Endothelial cell of umbilical vein (primary cell): Measurements from ENCODE around the gene OCIAD2. TPM values are rescaled to one million over a fixed set of nuclear protein-coding genes. Genes with fewer than 3 reads are reported as not detected.

ENCODE experiments used
- BruUV-seq: library from RNA; stranded (reverse); fragments of 400-500 nt; replicated peaks from 2 replicates; lab custom pipeline; 2021; lab: Mats Ljungman, UMichigan
- CTCF ChIA-PET: fragments of 300-600, 350-600 bp; sonication (Branson Sonifier 250); formaldehyde crosslinking; loops from one replicate; lab custom pipeline; 2021; ENCODE audit warnings: antibody characterized with exemption, inconsistent platforms; lab: Charles Lee
- POLR2A ChIA-PET: fragments of 300-600, 350-600 bp; sonication (Branson Sonifier 250); formaldehyde crosslinking; loops from one replicate; lab custom pipeline; 2021; ENCODE audit warnings: antibody characterized with exemption, inconsistent platforms; lab: Charles Lee
- DNase-seq: peaks from one replicate; pipeline ENCODE4 v3.0.0-alpha.2; 2011; ENCODE audit warnings: low read depth, low spot score
- FAIRE-seq: peaks from 2 replicates; lab custom pipeline; 2011; peaks lifted over from hg19 to GRCh38; lab: Jason Lieb, UNC
- H2AFZ ChIP-seq: 2 replicates; pipeline ENCODE4 v1.6.0; 2012; ENCODE audit warnings: low read depth, low read length, control low read depth, inconsistent platforms
- H3K27ac ChIP-seq: 2 replicates; pipeline ENCODE4 v1.5.1; 2011; ENCODE audit warnings: low read depth, mild to moderate bottlenecking, control low read depth, low read length, moderate library complexity; ENCODE audit not compliant: insufficient read depth
- H3K27me3 ChIP-seq, 2 experiments: 2 replicates each; pipeline versions ENCODE4 v1.6.0 to v1.6.1; 2011; ENCODE audit warnings: low read length in 2 of 2, mixed read lengths in 1 of 2; ENCODE audit not compliant: control insufficient read depth in 2 of 2, insufficient read depth in 2 of 2
- H3K36me3 ChIP-seq, 2 experiments: 2 replicates in 1 of 2; 3 replicates in 1 of 2; pipeline ENCODE4 v1.5.1; 2011; ENCODE audit warnings: low read length in 2 of 2, mild to moderate bottlenecking in 1 of 2, moderate library complexity in 1 of 2; ENCODE audit not compliant: control insufficient read depth in 2 of 2, insufficient read depth in 2 of 2; ENCODE audit errors: extremely low read depth in 1 of 2
- H3K4me1 ChIP-seq: 3 replicates; pipeline ENCODE4 v1.5.1; 2011; ENCODE audit warnings: mild to moderate bottlenecking, low read length; ENCODE audit not compliant: control insufficient read depth, insufficient read depth; ENCODE audit errors: extremely low read depth
- H3K4me2 ChIP-seq: 2 replicates; pipeline ENCODE4 v1.6.1; 2011; ENCODE audit warnings: low read length, control low read depth, mixed read lengths; ENCODE audit not compliant: insufficient read depth
- H3K4me3 ChIP-seq, 3 experiments: fragments of 200-600 bp in 1 of 3; sonication (generic), shearing (Covaris generic) in 1 of 3; replicated peaks in 1 of 3; 2 replicates each; pipeline ENCODE4 v1.5.1; 2011 to 2016; ENCODE audit warnings: control low read depth in 3 of 3, low read length in 3 of 3, mild to moderate bottlenecking in 2 of 3, inconsistent platforms in 1 of 3, low read depth in 1 of 3, moderate library complexity in 1 of 3; ENCODE audit not compliant: insufficient read depth in 1 of 3
- H3K79me2 ChIP-seq: 2 replicates; pipeline ENCODE4 v1.6.0; 2012; ENCODE audit warnings: low read length, inconsistent platforms; ENCODE audit not compliant: control insufficient read depth, insufficient read depth
- H3K9ac ChIP-seq: replicated peaks from 2 replicates; pipeline ENCODE3; 2011; ENCODE audit warnings: low read length, control low read depth; ENCODE audit not compliant: insufficient read depth; ENCODE audit errors: extremely low read depth
- H3K9me1 ChIP-seq: replicated peaks from 3 replicates; pipeline ENCODE4 v1.6.0; 2011; ENCODE audit warnings: mild to moderate bottlenecking, low read length; ENCODE audit not compliant: control insufficient read depth, insufficient read depth; ENCODE audit errors: extremely low read depth
- H3K9me3 ChIP-seq: replicated peaks from 2 replicates; pipeline ENCODE4 v1.5.1; 2012; ENCODE audit warnings: low read length, inconsistent platforms; ENCODE audit not compliant: control insufficient read depth, insufficient read depth
- H4K20me1 ChIP-seq: replicated peaks from 2 replicates; pipeline ENCODE3; 2011; ENCODE audit warnings: mild to moderate bottlenecking, low read length; ENCODE audit not compliant: control insufficient read depth, insufficient read depth; ENCODE audit errors: extremely low read depth
- CTCF ChIP-seq, 2 donors: IDR thresholded peaks; 1 replicate in 1 of 2; 2 replicates in 1 of 2; pipeline ENCODE4 v1.5.1; 2011; ENCODE audit warnings: low read length in 2 of 2, mild to moderate bottlenecking in 2 of 2, moderate library complexity in 2 of 2, control low read depth in 1 of 2, inconsistent platforms in 1 of 2, low read depth in 1 of 2; ENCODE audit not compliant: insufficient read depth in 1 of 2; ENCODE audit errors: extremely low read depth in 1 of 2
- EZH2 ChIP-seq: IDR thresholded peaks from 2 replicates; pipeline ENCODE4 v1.6.1; 2012; ENCODE audit warnings: borderline replicate concordance, low read depth, mild to moderate bottlenecking, moderate library complexity, low read length, inconsistent platforms; ENCODE audit not compliant: severe bottlenecking
- FOS ChIP-seq: IDR thresholded peaks from 2 replicates; pipeline ENCODE4 v1.6.1; 2011; ENCODE audit warnings: mild to moderate bottlenecking, low read length, moderate library complexity, borderline replicate concordance; ENCODE audit not compliant: insufficient read depth
- GATA2 ChIP-seq: IDR thresholded peaks from 2 replicates; pipeline ENCODE4 v1.7.0; 2011; ENCODE audit warnings: low read depth, mild to moderate bottlenecking, moderate library complexity, mixed read lengths, low read length; ENCODE audit not compliant: insufficient read length, insufficient read depth
- JUN ChIP-seq: IDR thresholded peaks from 2 replicates; pipeline ENCODE4 v1.6.1; 2011; ENCODE audit warnings: borderline replicate concordance, low read depth; ENCODE audit not compliant: insufficient read length, insufficient read depth
- MAX ChIP-seq: IDR thresholded peaks from 2 replicates; pipeline ENCODE4 v1.6.1; 2011; ENCODE audit not compliant: insufficient read depth, insufficient read length
- MYC ChIP-seq: IDR thresholded peaks from one replicate; pipeline ENCODE4 v1.6.1; 2011; ENCODE audit warnings: mild to moderate bottlenecking, low read depth, low read length
- POLR2A ChIP-seq: IDR thresholded peaks from 2 replicates; pipeline ENCODE4 v1.6.1; 2012; ENCODE audit warnings: low read depth, mild to moderate bottlenecking, control low read depth, low read length
- POLR2AphosphoS5 ChIP-seq: IDR thresholded peaks from 2 replicates; pipeline ENCODE4 v1.6.1; 2012; ENCODE audit warnings: low read depth, mild to moderate bottlenecking, control low read depth, low read length, moderate library complexity; ENCODE audit not compliant: insufficient read depth
- dilution Hi-C: fragments of 300-500 bp; cut with MboI; formaldehyde crosslinking; loops from one replicate; pipeline ENCODE4 v1.15.0; 2019; ENCODE audit warnings: low sequenced_read_pairs; ENCODE audit not compliant: extremely low pct_ligation_motif_present
- intact Hi-C: fragments of 100-400 bp; cut with micrococcal nuclease; formaldehyde crosslinking; loops from one replicate; pipeline ENCODE4 v1.10.0; 2022
- polyA plus RNA-seq, 4 experiments: library from polyadenylated mRNA; depleted of rRNA in 3 of 4; stranded (reverse) in 3 of 4; unstranded in 1 of 4; fragments of >200 nt; gene quantifications; 2 replicates each; pipeline versions ENCODE4 v1.2.1 to v1.2.3, GENCODE V29; 2011 to 2012; ENCODE audit warnings: missing spikeins in 1 of 4
- total RNA-seq: library from RNA; stranded (reverse); gene quantifications from 2 replicates; pipeline ENCODE4 v1.2.3, GENCODE V29; 2021

OCIAD2 gene
- total and polyA plus RNA-seq, 2 donors (not counting 3 experiments of a cell fraction or from before 2014, with no cell fraction given): 99.0 to 119 TPM

- FAIRE-seq: no peak
- dilution Hi-C loops: no loop called here
- BruUV-seq: no TSS peak
Measured at GRCh38 chr4:48914311-48914710, 7.7 kb upstream of the OCIAD2 start.

More at GRCh38 chr4:48914311-48914710, 7.7 kb upstream of the OCIAD2 start:
- Histone ChIP-seq H3K79me2 (no peaks in the 10 kb centered on the region), H3K9ac (no peak overlapping the region), H2AFZ (no peak overlapping the region), H3K27me3 (no peaks in the 10 kb centered on the region), H4K20me1 (no peaks in the 10 kb centered on the region), H3K4me2 (no peak overlapping the region), H3K27ac (no peak overlapping the region), H3K9me1 (no peaks in the 10 kb centered on the region), H3K36me3 (no peaks in the 10 kb centered on the region), H3K4me1 (peaks cover 15% of the 10 kb centered on the region), H3K4me3 (no peak overlapping the region), H3K9me3 (no peaks in the 10 kb centered on the region)
- no peak for DNase-seq
- ChIA-PET CTCF (interaction anchor here (0.8 to 2.6 kb wide), 3 partner anchors 10 to 134 kb away, joined by 3 to 8 read pairs (median 5); partner anchors contain the start of gene FRYL), POLR2A (no interaction called here)
- intact Hi-C loops: no loop called here
- TF ChIP-seq FOS (no peak), MAX (no peak), JUN (no peak), POLR2AphosphoS5 (no peak), EZH2 (no peak), GATA2 (no peak), CTCF (IDR thresholded peaks at IDR 0.05; ENCODE audit: extremely low read depth in 1 of 2, insufficient read depth in 1 of 2, low read depth in 1 of 2, low read length in 2 of 2) (no peak), POLR2A (no peak), MYC (no peak)
